Smooth muscle cell (in vitro differentiated cells): ENCODE results near the gene GMEB2. TPM values are rescaled to one million over a fixed set of nuclear protein-coding genes. Genes with fewer than 3 reads are reported as not detected.

Experiments used
- DNase-seq: peaks from one replicate; lab custom pipeline; 2025; ENCODE audit not compliant: unreplicated experiment; lab: John Stamatoyannopoulos, UW
- H2AFZ ChIP-seq: fragments of 200-600 bp; sonication (generic); 2 replicates; pipeline ENCODE4 v1.6.0; 2016; ENCODE audit warnings: antibody characterized with exemption, low read depth, mild to moderate bottlenecking
- H3F3A ChIP-seq: fragments of 200-600 bp; sonication (generic); 2 replicates; pipeline ENCODE4 v1.6.0; 2017; ENCODE audit warnings: antibody characterized with exemption, low read depth
- H3K27ac ChIP-seq: fragments of 200-600 bp; sonication (generic); 2 replicates; pipeline ENCODE4 v1.5.1; 2016; ENCODE audit warnings: low read depth, mild to moderate bottlenecking
- H3K27me3 ChIP-seq: fragments of 200-600 bp; sonication (generic); 2 replicates; pipeline ENCODE4 v1.6.1; 2016; ENCODE audit warnings: low read depth, mild to moderate bottlenecking
- H3K36me3 ChIP-seq: fragments of 200-600 bp; sonication (generic); 2 replicates; pipeline ENCODE4 v1.5.1; 2016; ENCODE audit warnings: low read depth
- H3K4me1 ChIP-seq: fragments of 200-600 bp; sonication (generic); 2 replicates; pipeline ENCODE4 v1.5.1; 2016; ENCODE audit warnings: low read depth
- H3K4me2 ChIP-seq: fragments of 200-600 bp; sonication (generic); 2 replicates; pipeline ENCODE4 v1.6.0; 2016; ENCODE audit warnings: mild to moderate bottlenecking
- H3K4me3 ChIP-seq: fragments of 200-600 bp; sonication (generic); 2 replicates; pipeline ENCODE4 v1.5.1; 2016; ENCODE audit warnings: mild to moderate bottlenecking
- H3K79me2 ChIP-seq: fragments of 200-600 bp; sonication (generic); 2 replicates; pipeline ENCODE4 v1.6.0; 2016; ENCODE audit warnings: low read depth, mild to moderate bottlenecking
- H3K9ac ChIP-seq: fragments of 200-600 bp; sonication (generic); 2 replicates; pipeline ENCODE4 v1.6.0; 2016; ENCODE audit warnings: low read depth
- H3K9me3 ChIP-seq: fragments of 200-600 bp; sonication (generic); replicated peaks from 2 replicates; pipeline ENCODE4 v1.5.1; 2016; ENCODE audit warnings: low read depth
- H4K20me1 ChIP-seq: fragments of 200-600 bp; sonication (generic); 2 replicates; pipeline ENCODE4 v1.6.0; 2016; ENCODE audit warnings: low read depth
- WGBS: methylation state at CpG from one replicate; pipeline ENCODE4 v1.1.7; 2016; ENCODE audit warnings: low lambda C conversion rate; 5-methylcytosine and 5-hydroxymethylcytosine counted together
- polyA plus RNA-seq: library from polyadenylated mRNA; unstranded; fragments of >200 nt; fragmentation: Nextera tagmentation; extraction: Ambion mirVana; gene quantifications from 2 replicates; pipeline ENCODE4 v1.2.1, GENCODE V29; 2016
- total RNA-seq: library from RNA; depleted of rRNA; stranded (reverse); fragments of >200 nt; gene quantifications from 2 replicates; pipeline ENCODE4 v1.2.3, GENCODE V29; 2014
- TF ChIP-seq, protein P1 (sequence below): fragments of 200-600 bp; sonication (generic); IDR thresholded peaks from 2 replicates; pipeline ENCODE4 v1.5.1; 2017; ENCODE audit warnings: borderline replicate concordance, mild to moderate bottlenecking, antibody characterized with exemption; ENCODE audit not compliant: insufficient read depth, poor library complexity, severe bottlenecking

The GMEB2 gene
- total and polyA plus RNA-seq, 2 experiments from 2014 or later: 8.9 to 11.3 TPM

GRCh38 chr20:63643499-63643898 is 16.6 kb upstream of the GMEB2 start:
- Histone ChIP-seq H3K27me3 (no peaks in the 10 kb centered on the region), H2AFZ (no peak overlapping the region), H3K4me1 (no peaks in the 10 kb centered on the region), H3K9ac (no peak overlapping the region), H3K9me3 (no peaks in the 10 kb centered on the region), H3K27ac (no peak overlapping the region), H3K79me2 (no peaks in the 10 kb centered on the region), H3K4me3 (no peak overlapping the region), H3K36me3 (no peaks in the 10 kb centered on the region), H3F3A (no peaks in the 10 kb centered on the region), H3K4me2 (no peak overlapping the region), H4K20me1 (no peaks in the 10 kb centered on the region)
- TF ChIP-seq, protein P1, sequence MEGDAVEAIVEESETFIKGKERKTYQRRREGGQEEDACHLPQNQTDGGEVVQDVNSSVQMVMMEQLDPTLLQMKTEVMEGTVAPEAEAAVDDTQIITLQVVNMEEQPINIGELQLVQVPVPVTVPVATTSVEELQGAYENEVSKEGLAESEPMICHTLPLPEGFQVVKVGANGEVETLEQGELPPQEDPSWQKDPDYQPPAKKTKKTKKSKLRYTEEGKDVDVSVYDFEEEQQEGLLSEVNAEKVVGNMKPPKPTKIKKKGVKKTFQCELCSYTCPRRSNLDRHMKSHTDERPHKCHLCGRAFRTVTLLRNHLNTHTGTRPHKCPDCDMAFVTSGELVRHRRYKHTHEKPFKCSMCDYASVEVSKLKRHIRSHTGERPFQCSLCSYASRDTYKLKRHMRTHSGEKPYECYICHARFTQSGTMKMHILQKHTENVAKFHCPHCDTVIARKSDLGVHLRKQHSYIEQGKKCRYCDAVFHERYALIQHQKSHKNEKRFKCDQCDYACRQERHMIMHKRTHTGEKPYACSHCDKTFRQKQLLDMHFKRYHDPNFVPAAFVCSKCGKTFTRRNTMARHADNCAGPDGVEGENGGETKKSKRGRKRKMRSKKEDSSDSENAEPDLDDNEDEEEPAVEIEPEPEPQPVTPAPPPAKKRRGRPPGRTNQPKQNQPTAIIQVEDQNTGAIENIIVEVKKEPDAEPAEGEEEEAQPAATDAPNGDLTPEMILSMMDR: no peak
- DNase-seq: no peak
- 89% methylated on average over 10 of the region's 10 CpGs for WGBS

GRCh38 chr20:63642527-63643247 is 15.8 kb upstream of the GMEB2 start:
- H3K27ac ChIP-seq: no peak overlapping the region
- no peaks in the 10 kb centered on the region for H3K27me3 ChIP-seq
- no peak overlapping the region for H2AFZ ChIP-seq

DNA sequence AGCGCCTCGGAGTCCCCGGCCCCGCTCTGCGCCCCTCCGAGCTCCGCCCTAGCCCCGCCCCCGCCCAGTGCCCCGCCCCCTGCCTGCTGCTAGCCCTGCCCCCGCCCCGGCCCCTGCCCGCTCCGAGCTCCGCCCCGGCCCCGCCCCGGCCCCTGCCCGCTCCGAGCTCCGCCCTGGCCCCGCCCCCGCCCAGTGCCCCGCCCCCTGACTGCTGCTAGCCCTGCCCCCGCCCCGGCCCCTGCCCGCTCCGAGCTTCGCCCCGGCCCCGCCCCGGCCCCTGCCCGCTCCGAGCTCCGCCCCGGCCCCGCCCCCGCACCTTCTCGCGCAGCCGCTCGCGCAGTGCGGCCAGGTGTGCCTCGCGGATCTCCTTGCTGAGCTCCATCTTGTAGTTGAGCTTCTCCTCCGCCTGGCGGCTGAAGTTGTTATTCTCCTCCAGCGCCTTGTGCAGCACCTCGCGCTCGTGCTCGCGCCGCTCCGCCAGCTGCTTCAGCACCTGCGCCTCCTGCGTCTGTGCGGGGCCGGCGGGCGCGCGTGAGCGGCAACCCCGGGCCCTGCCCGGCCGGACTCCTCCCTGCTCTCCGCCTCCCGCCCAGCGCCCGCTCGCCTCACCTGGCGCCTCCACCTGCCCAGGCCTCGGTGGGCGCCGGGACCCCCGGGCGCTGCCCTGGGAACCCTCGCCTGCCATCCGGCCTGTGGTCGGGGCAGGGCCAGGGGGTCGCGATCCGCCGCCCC is 15.1 kb upstream of the GMEB2 start:
- no peaks in the 10 kb centered on the region for H3K36me3 ChIP-seq
- H4K20me1 ChIP-seq: no peaks in the 10 kb centered on the region
- DNase-seq: peak; percentile 96
- no peak overlapping the region for H2AFZ ChIP-seq
- no peaks in the 10 kb centered on the region for H3K79me2 ChIP-seq
- no peaks in the 10 kb centered on the region for H3K27me3 ChIP-seq
- H3K9ac ChIP-seq: no peak overlapping the region
- H3K4me3 ChIP-seq: peak overlapping the region; percentile 58
- H3K9me3 ChIP-seq: no peaks in the 10 kb centered on the region
- H3F3A ChIP-seq: no peaks in the 10 kb centered on the region
- H3K4me2 ChIP-seq: peak overlapping the region; percentile 91
- TF ChIP-seq, protein P1: peak; percentile 35
- peaks cover 4% of the 10 kb centered on the region for H3K4me1 ChIP-seq
- H3K27ac ChIP-seq: no peak overlapping the region
- WGBS: under 1% methylated on average over 35 of the region's 86 CpGs

More at GRCh38 chr20:63642527-63643247, 15.8 kb upstream of the GMEB2 start:
- Histone ChIP-seq H3K79me2 (no peaks in the 10 kb centered on the region), H4K20me1 (no peaks in the 10 kb centered on the region), H3K4me1 (no peaks in the 10 kb centered on the region), H3K36me3 (no peaks in the 10 kb centered on the region), H3K4me3 (peak overlapping the region; percentile 58), H3K9ac (no peak overlapping the region), H3K9me3 (no peaks in the 10 kb centered on the region), H3F3A (no peaks in the 10 kb centered on the region), H3K4me2 (peak overlapping the region; percentile 91)
- WGBS: 27% methylated on average over 25 of the region's 29 CpGs
- TF ChIP-seq, protein P1: no peak
- no peak for DNase-seq
